GM19238 (cell line): ENCODE data around the gene MICU1.
"Not testable (repeated sequence)": the region's sequence is repeated elsewhere in the genome, so short reads cannot be mapped to it uniquely, and the experiment has no call there.

Experiments used
- DNase-seq: peaks from one replicate; pipeline ENCODE4 v3.0.0; 2011; ENCODE audit warnings: low spot score; ENCODE audit not compliant: insufficient read length

MICU1 gene

DNA sequence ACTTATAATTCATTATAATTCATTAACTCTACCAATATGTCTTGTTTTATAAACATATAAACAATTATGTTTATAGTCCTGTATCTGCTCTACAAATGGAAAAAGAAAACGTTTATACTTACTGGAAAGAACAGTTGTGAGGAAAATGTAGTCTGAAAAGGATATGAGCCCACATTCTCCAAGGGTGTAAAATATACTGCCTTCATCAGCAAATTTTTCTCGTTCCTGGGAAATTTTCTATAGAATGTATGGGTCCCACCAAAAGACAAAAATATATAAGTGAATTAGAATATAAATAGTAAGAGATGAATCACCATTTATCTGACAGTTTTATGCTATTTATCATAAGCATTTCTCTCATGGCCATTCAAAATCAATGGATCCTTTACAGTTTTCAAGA lies 117.8 kb downstream of the MICU1 start:
- DNase-seq = no peak

GRCh38 chr10:72506474-72506873 lies 119.4 kb downstream of the MICU1 start:
- no peak for DNase-seq

GRCh38 chr10:72505435-72505834 lies 120.4 kb downstream of the MICU1 start:
- DNase-seq = no peak

- DNase-seq = no peak
Measured at GRCh38 chr10:72503694-72504438, 122.0 kb downstream of the MICU1 start.

DNA sequence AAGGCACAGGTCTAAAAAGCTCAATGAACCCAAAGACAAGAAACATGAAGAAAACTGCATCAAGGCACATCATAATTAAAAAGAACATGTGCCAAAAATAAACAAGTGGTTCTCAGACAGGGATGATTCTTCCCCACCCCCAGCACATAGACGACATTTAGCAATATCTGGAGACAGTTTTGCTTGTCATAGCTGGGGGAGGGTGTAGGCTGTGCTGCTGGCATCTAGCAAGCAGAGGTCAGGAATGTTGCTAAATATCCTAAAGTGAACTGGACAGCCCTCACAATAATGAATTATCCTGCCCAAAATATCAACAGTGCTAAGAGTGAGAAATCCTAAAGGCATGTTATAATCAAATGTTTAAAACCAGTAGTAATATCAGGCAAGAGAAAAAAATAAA lies 122.6 kb downstream of the MICU1 start:
- no peak for DNase-seq

- no peak for DNase-seq
Measured at GRCh38 chr10:72502581-72502980, 123.3 kb downstream of the MICU1 start.

- no peak for DNase-seq
Measured at GRCh38 chr10:72499701-72500100, 126.2 kb downstream of the MICU1 start.

DNA sequence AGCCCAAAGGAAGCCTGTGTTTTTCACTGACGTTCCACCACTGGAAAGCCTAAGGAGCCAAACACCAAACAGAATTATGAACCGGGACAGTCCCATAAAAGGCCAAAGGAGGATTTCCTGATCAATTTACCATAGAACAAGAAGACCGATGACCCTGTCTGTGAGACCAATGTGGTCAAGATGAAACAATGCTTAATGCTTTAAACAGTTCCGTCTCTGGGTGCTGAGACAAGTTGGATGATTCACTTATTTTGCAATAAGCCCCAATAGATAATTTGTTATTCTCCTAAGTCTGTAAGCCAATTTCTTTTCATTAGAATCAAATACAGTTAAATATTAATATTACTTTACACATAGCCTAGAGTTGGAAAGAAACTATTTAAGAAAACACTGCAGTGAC lies 134.9 kb downstream of the MICU1 start:
- DNase-seq = no peak

DNA sequence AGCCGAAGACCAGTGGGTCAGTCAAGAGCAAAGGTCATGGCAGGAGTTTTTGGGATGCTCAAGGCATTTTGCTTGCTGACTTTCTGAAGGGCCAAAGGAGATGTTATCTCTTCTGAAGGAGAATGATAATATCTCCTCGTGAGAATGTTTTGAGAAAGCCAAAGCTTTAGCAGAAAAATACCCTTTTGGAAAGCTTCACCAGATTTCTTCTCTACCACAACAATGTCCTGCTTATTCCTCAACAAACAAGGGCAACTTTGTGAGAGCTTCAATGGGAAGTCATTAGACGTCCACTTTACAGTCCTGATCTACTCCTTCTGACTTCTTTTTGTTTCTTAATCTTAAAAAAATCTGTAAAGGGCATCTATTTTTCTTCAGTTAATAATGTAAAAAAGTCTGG lies 138.4 kb downstream of the MICU1 start:
- DNase-seq = no peak

GRCh38 chr10:72487116-72487515 lies 138.8 kb downstream of the MICU1 start:
- DNase-seq = no peak

DNA sequence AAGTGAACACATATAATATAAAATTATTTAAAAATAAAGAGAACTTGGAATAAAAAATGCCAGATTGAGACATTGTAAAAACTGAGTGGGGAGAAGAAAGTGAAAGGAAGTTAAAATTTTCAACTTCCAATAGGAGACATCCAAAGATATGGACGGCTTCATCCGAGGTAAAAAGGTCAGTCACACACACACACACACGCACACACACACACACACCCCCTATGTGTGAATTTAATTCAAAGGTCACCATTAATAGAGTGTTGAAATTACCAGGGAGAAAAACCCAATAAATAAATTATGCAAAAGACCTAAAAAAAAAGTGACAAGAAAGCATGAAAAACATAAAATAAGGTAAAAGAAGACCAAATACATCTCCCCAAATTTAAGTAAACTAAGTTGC lies 140.2 kb downstream of the MICU1 start:
- DNase-seq = no peak

DNA sequence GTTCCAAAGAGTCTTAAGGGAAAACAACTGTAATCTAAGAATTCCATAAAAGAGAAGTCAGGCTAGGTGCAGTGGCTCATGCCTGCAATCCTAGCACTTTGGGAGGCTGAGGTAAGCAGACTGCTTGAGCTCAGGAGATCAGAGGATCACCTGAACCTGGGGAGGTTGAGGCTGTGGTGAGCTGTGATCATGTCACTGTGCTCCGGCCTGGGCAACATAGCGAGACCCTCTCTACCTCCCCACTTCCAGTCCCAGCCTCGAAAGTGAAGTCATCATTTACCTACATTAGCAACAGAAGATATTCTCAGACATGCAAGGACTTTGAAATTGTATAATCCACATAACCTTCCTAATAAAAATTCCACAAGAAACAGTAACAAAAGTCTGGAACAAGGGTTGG lies 141.4 kb downstream of the MICU1 start:
- DNase-seq = no peak

DNA sequence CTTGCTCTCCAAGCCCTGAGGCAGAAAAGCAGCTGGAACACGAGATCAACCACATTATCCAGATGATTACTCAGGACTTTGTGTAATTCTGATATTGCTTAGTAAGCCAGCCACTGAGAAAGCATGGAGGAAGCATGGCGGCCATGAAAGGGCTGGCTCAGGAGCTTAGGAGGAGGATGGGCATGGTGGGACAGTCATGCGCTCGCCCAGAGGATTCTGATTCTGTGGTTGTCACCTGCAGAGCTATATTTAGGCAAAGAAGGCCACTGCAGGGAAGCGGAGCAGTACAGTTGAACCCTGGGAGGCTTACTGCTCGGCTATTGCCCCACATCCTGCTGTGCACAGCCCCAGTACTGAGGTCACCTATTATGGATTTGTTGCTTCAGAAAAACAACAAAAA lies 142.4 kb downstream of the MICU1 start:
- no peak for DNase-seq

- no peak for DNase-seq
Measured at GRCh38 chr10:72480861-72481260, 145.0 kb downstream of the MICU1 start.

DNA sequence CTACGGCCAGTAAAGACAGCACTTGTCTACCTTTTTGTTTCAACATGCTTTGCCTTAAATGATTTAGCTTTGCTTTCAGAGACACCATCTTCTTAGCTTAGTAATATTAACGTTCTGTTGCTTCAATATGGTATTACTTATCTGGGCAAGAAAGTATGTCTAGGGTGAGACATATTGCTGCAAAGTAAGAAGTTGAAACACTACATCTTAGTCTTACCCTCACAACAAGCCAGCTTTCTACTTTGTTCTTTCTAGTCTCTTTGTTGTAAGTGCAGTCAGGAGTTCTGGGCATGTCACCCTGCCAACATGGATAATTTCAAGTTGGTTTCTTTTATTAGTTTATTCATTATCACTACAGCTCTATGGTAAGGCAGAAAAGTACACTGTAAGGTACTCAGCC lies 148.4 kb downstream of the MICU1 start:
- no peak for DNase-seq

- no peak for DNase-seq
Measured at GRCh38 chr10:72472306-72472705, 153.6 kb downstream of the MICU1 start.

DNA sequence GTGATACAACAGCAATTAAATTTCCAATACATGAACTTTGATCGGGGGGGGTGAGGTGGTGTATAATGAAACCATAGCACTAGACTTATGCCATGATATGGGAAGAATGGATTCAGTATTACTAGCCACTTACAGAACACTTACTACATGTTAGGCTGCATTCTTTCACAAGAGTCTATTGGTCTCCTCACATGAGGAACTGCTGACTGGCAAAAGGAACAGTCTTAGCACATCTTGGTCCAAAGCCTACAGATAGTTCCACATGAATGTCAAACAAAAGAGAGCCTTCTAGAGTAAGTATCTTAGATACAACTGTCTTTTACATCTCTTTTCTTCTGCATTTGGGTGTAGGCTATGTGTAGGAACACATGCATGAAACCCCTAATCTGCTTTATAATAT lies 155.2 kb downstream of the MICU1 start:
- no peak for DNase-seq

GRCh38 chr10:72467064-72467463 lies 158.8 kb downstream of the MICU1 start:
- not testable (repeated sequence) for DNase-seq

GRCh38 chr10:72466018-72466417 lies 159.9 kb downstream of the MICU1 start:
- no peak for DNase-seq

GRCh38 chr10:72464438-72464837 lies 161.4 kb downstream of the MICU1 start:
- no peak for DNase-seq

GRCh38 chr10:72462261-72462660 lies 163.6 kb downstream of the MICU1 start:
- DNase-seq = no peak

DNA sequence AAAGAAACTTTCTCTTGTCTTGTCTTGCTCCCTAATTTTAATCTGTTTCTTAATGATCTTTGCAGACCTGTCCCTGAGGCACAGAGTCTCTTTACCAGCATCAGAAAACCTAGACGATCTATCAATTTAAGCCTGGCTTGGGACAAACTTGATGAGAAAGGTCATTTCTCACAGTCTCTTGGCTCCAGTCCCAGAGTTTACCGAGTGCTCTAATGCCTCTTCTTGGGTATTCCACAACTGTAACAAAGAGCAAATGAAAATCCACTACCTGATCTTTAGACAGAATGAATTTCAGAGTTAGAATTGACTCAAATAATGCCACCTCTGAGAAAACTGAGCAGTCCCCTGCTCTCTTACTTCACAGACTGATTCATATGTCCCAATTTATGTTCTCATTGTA lies 164.8 kb downstream of the MICU1 start:
- DNase-seq = no peak

DNA sequence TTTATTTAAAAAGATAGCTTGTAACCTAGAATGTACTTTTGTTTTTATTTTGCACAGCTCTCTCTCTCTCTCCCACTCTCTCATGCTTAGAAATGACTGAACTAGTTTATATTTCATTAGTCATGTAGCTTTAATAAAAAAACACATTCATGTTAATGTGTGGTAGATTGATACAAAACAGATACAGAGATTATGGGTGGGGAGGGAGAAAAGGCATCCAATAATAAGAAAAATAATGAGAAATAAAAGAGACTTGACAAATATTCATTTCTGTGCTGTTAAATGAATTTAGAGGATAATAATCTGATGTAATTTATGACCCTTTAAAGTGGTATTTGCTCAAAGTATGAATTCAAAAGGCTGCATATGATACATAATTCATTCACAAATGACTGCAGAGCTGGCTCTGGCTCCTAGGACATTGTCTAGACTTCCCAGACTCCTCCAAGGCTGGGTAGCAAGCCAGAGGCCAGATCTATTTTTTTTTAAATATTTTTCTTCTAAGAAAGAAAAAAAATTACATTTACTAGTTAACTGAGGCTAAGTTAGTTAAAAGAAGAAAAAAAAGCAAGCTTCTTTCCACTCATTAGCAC lies 165.5 kb downstream of the MICU1 start:
- DNase-seq = no peak
